NCI-H460 (cell line): ENCODE measurements around the gene EIF2B2. TPM values are rescaled to one million over a fixed set of nuclear protein-coding genes. Genes with fewer than 3 reads are reported as not detected.

ENCODE experiments used
- DNase-seq: peaks from one replicate; pipeline ENCODE4 v3.0.0-alpha.2; 2016; ENCODE audit warnings: low read depth; ENCODE audit errors: extremely low read depth
- total RNA-seq: library from RNA; depleted of rRNA; stranded (reverse); fragments of >200 nt; shearing (Covaris generic); gene quantifications from 2 replicates; pipeline ENCODE4 v1.2.3, GENCODE V29; 2014

Gene EIF2B2
- total RNA-seq, 1 experiment from 2014 or later = 86.4 TPM

- no peak for DNase-seq
Observed at GRCh38 chr14:75040507-75040906, 37.8 kb downstream of the EIF2B2 start.

GRCh38 chr14:75040959-75041358 is 38.2 kb downstream of the EIF2B2 start:
- no peak for DNase-seq

- DNase-seq = no peak
Observed at GRCh38 chr14:75041613-75042012, 38.9 kb downstream of the EIF2B2 start.

- no peak for DNase-seq
Observed at GRCh38 chr14:75042035-75042434, 39.3 kb downstream of the EIF2B2 start.

- no peak for DNase-seq
Observed at GRCh38 chr14:75044322-75044721, 41.6 kb downstream of the EIF2B2 start.

- DNase-seq = no peak
Observed at GRCh38 chr14:75044752-75045151, 42.0 kb downstream of the EIF2B2 start.

GRCh38 chr14:75046275-75046674 is 43.6 kb downstream of the EIF2B2 start:
- DNase-seq = no peak

- DNase-seq = no peak
Observed at GRCh38 chr14:75046899-75047298, 44.2 kb downstream of the EIF2B2 start.

- no peak for DNase-seq
Observed at GRCh38 chr14:75047506-75047905, 44.8 kb downstream of the EIF2B2 start.

- DNase-seq = no peak
Observed at GRCh38 chr14:75048101-75048500, 45.4 kb downstream of the EIF2B2 start.

- DNase-seq = no peak
Observed at GRCh38 chr14:75049136-75049535, 46.4 kb downstream of the EIF2B2 start.

GRCh38 chr14:75049731-75050201 is 47.0 kb downstream of the EIF2B2 start:
- no peak for DNase-seq

- DNase-seq = peak; percentile 71
Observed at GRCh38 chr14:75050852-75051555, 48.3 kb downstream of the EIF2B2 start, which contains the start of gene MLH3. TSS of gene MLH3 (minus strand) at chr14:75051467. CDS start at chr14:75049655, 1,812 bp downstream.

GRCh38 chr14:75051556-75051899 is 48.8 kb downstream of the EIF2B2 start:
- no peak for DNase-seq

- no peak for DNase-seq
Observed at GRCh38 chr14:75053396-75054291, 50.9 kb downstream of the EIF2B2 start.

- DNase-seq = no peak
Observed at GRCh38 chr14:75054421-75054820, 51.7 kb downstream of the EIF2B2 start.

GRCh38 chr14:75059642-75060041 is 56.9 kb downstream of the EIF2B2 start:
- no peak for DNase-seq

GRCh38 chr14:75060420-75060819 is 57.7 kb downstream of the EIF2B2 start:
- DNase-seq = no peak
